Activated CD4-positive, alpha-beta T cell treated with anti-CD3 and anti-CD28 coated beads, Interleukin-2, Interleukin-4, amounts not matched to agents 100 ng/mL and 50 ng/mL, durations not matched to agents 16 hours and 8 hours (primary cell): ENCODE results near the gene OR1G1.
"Not testable (repeated sequence)": the region's sequence is repeated elsewhere in the genome, so short reads cannot be mapped to it uniquely, and the experiment has no call there.

Source experiments
- DNase-seq: peaks from one replicate; pipeline ENCODE4 v3.0.0-alpha.2; 2020; ENCODE audit warnings: low spot score

The OR1G1 gene

GRCh38 chr17:3127451-3127850, at the start of gene OR1G1:
Gene OR1G1, minus strand, starts transcription at chr17:3127551. Its CDS starts 0 bp downstream, at chr17:3127551.
- no peak for DNase-seq

GRCh38 chr17:3167574-3167973, 40.2 kb upstream of the OR1G1 start:
- DNase-seq = no peak

GRCh38 chr17:3157218-3157617, 29.9 kb upstream of the OR1G1 start:
- no peak for DNase-seq

GRCh38 chr17:3137494-3137893, 10.1 kb upstream of the OR1G1 start:
- DNase-seq = not testable (repeated sequence)

GRCh38 chr17:3104322-3104721, 23.0 kb downstream of the OR1G1 start, which contains the start of gene OR1D2:
Gene OR1D2, minus strand, starts transcription at chr17:3104422. Its CDS starts 11,426 bp downstream, at chr17:3092996.
- DNase-seq = no peak
